HG03575 (cell line): ENCODE measurements around the gene ZNF749.
"Not testable (repeated sequence)": the region's sequence is repeated elsewhere in the genome, so short reads cannot be mapped to it uniquely, and the experiment has no call there.

Source experiments
- ATAC-seq: cut with Tn5 transposase; IDR thresholded peaks from one replicate; pipeline ENCODE4 v1.9.1; 2021; ENCODE audit not compliant: unreplicated experiment, insufficient number of reproducible peaks, low FRiP score; ENCODE audit errors: extremely low read depth

ZNF749 gene

GRCh38 chr19:57452307-57452706 is 17.2 kb downstream of the ZNF749 start:
- ATAC-seq: no peak

- ATAC-seq: no peak
Observed at GRCh38 chr19:57465680-57466381, 30.7 kb downstream of the ZNF749 start.

GRCh38 chr19:57466489-57466888 is 31.4 kb downstream of the ZNF749 start:
- no peak for ATAC-seq

- ATAC-seq: no peak
Observed at GRCh38 chr19:57473646-57474045, 38.5 kb downstream of the ZNF749 start.

- ATAC-seq: no peak
Observed at GRCh38 chr19:57477191-57478008, 42.3 kb downstream of the ZNF749 start, which contains the start of gene ZNF772. Gene ZNF772 (minus strand): TSS chr19:57477566. CDS start chr19:57477309, 257 bp downstream.

GRCh38 chr19:57487477-57488298 is 52.6 kb downstream of the ZNF749 start, which contains the start of gene ZNF419:
Gene ZNF419 (plus strand): TSS chr19:57487750. CDS start chr19:57487951, 201 bp downstream.
- not testable (repeated sequence) for ATAC-seq

- ATAC-seq: not testable (repeated sequence)
Observed at GRCh38 chr19:57488299-57488644, 53.1 kb downstream of the ZNF749 start.
